SK-N-SH treated with all-trans-retinoic acid at 6 μM for 48 hours (cell line): ENCODE measurements around the gene WDR49.

Experiments
- ATAC-seq: fragments of 200-7000 bp; cut with Tn5 transposase; 3 replicates; pipeline ENCODE4 v1.9.1; 2020; ENCODE audit warnings: mild to moderate bottlenecking, moderate library complexity
- ARNTL ChIP-seq: fragments of 450-650 bp; formaldehyde crosslinking; IDR thresholded peaks from 2 replicates; pipeline ENCODE4 v1.5.0; 2020; ENCODE audit warnings: low read depth, mild to moderate bottlenecking, moderate library complexity, borderline replicate concordance
- BACH2 ChIP-seq: fragments of 250-450 bp; sonication (Bioruptor Pico); IDR thresholded peaks from 2 replicates; pipeline ENCODE4 v1.9.0; 2021; ENCODE audit warnings: mild to moderate bottlenecking, borderline replicate concordance
- CREB5 ChIP-seq: fragments of 250-450 bp; sonication (Bioruptor Pico); IDR thresholded peaks from 2 replicates; pipeline ENCODE4 v1.5.1; 2020; ENCODE audit warnings: low read depth, mild to moderate bottlenecking, moderate library complexity
- CSDC2 ChIP-seq: fragments of 250-450 bp; sonication (Bioruptor Pico); IDR thresholded peaks from 2 replicates; pipeline ENCODE4 v1.5.0; 2020; ENCODE audit warnings: mild to moderate bottlenecking, moderate library complexity
- GLIS3 ChIP-seq: fragments of 250-450 bp; sonication (Bioruptor Pico); IDR thresholded peaks from 2 replicates; pipeline ENCODE4 v1.5.0; 2020; ENCODE audit warnings: mild to moderate bottlenecking, moderate library complexity
- ISL1 ChIP-seq: fragments of 250-450 bp; sonication (Bioruptor Pico); IDR thresholded peaks from 2 replicates; pipeline ENCODE4 v2.1.2; 2022; ENCODE audit warnings: mild to moderate bottlenecking, moderate library complexity
- OSR1 ChIP-seq: fragments of 250-450 bp; sonication (Bioruptor Pico); IDR thresholded peaks from 2 replicates; pipeline ENCODE4 v1.8.0; 2022; ENCODE audit warnings: moderate library complexity, mild to moderate bottlenecking, inconsistent platforms
- PATZ1 ChIP-seq: fragments of 250-450 bp; sonication (Bioruptor Pico); IDR thresholded peaks from 2 replicates; pipeline ENCODE4 v1.8.0; 2020; ENCODE audit warnings: mild to moderate bottlenecking, moderate library complexity, borderline replicate concordance
- POU6F1 ChIP-seq: fragments of 250-450 bp; sonication (Bioruptor Pico); IDR thresholded peaks from 2 replicates; pipeline ENCODE4 v1.8.0; 2021; ENCODE audit warnings: low read depth, mild to moderate bottlenecking, moderate library complexity, borderline replicate concordance
- PPARA ChIP-seq: fragments of 250-450 bp; sonication (Bioruptor Pico); IDR thresholded peaks from 2 replicates; pipeline ENCODE4 v1.5.0; 2020; ENCODE audit warnings: mild to moderate bottlenecking, borderline replicate concordance
- TCF4 ChIP-seq: fragments of 250-450 bp; sonication (Bioruptor Pico); IDR thresholded peaks from 2 replicates; pipeline ENCODE4 v1.8.0; 2021; ENCODE audit warnings: mild to moderate bottlenecking, moderate library complexity, borderline replicate concordance
- TOX ChIP-seq: fragments of 250-450 bp; sonication (Bioruptor Pico); IDR thresholded peaks from 2 replicates; pipeline ENCODE4 v1.8.0; 2021; ENCODE audit warnings: mild to moderate bottlenecking, moderate library complexity, borderline replicate concordance
- ZC3H10 ChIP-seq: fragments of 250-450 bp; sonication (Bioruptor Pico); IDR thresholded peaks from 2 replicates; pipeline ENCODE4 v1.5.1; 2021; ENCODE audit warnings: mild to moderate bottlenecking, moderate library complexity
- ZFP30 ChIP-seq: fragments of 450-650 bp; formaldehyde crosslinking; IDR thresholded peaks from 2 replicates; pipeline ENCODE4 v1.5.0; 2022; ENCODE audit warnings: mild to moderate bottlenecking, moderate library complexity
- ZNF565 ChIP-seq: fragments of 450-650 bp; formaldehyde crosslinking; conservative IDR thresholded peaks from 2 replicates; pipeline ENCODE4 v1.5.0; 2020; ENCODE audit warnings: low read depth, mild to moderate bottlenecking, moderate library complexity
- ZNF70 ChIP-seq: fragments of 450-650 bp; formaldehyde crosslinking; IDR thresholded peaks from 2 replicates; pipeline ENCODE4 v1.5.0; 2020; ENCODE audit warnings: mild to moderate bottlenecking, moderate library complexity
- ZNF8 ChIP-seq: fragments of 450-650 bp; formaldehyde crosslinking; IDR thresholded peaks from 2 replicates; pipeline ENCODE4 v1.5.0; 2020; ENCODE audit warnings: mild to moderate bottlenecking, moderate library complexity
- TF ChIP-seq, protein P1 (sequence below): fragments of 250-450 bp; sonication (Bioruptor Pico); IDR thresholded peaks from 2 replicates; pipeline ENCODE4 v1.5.1; 2021; ENCODE audit warnings: mild to moderate bottlenecking, moderate library complexity

WDR49 gene

GRCh38 chr3:167450195-167450594, 203.5 kb downstream of the WDR49 start (continued):
- TF ChIP-seq ZNF565 (CRISPR knock-in tag) (no peak), BACH2 (CRISPR knock-in tag) (no peak), ISL1 (no peak), CSDC2 (no peak), ZNF8 (CRISPR knock-in tag) (no peak), TOX (CRISPR knock-in tag) (no peak), ZNF70 (no peak)

GRCh38 chr3:167445491-167445890, 208.3 kb downstream of the WDR49 start:
- ATAC-seq = no peak
- TF ChIP-seq, protein P1, sequence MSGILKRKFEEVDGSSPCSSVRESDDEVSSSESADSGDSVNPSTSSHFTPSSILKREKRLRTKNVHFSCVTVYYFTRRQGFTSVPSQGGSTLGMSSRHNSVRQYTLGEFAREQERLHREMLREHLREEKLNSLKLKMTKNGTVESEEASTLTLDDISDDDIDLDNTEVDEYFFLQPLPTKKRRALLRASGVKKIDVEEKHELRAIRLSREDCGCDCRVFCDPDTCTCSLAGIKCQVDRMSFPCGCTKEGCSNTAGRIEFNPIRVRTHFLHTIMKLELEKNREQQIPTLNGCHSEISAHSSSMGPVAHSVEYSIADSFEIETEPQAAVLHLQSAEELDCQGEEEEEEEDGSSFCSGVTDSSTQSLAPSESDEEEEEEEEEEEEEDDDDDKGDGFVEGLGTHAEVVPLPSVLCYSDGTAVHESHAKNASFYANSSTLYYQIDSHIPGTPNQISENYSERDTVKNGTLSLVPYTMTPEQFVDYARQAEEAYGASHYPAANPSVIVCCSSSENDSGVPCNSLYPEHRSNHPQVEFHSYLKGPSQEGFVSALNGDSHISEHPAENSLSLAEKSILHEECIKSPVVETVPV (CRISPR knock-in tag) = no peak
- TF ChIP-seq PPARA (CRISPR knock-in tag) = no peak
- TF ChIP-seq TCF4 (CRISPR knock-in tag) = no peak
- no peak for TF ChIP-seq BACH2 (CRISPR knock-in tag)
- TF ChIP-seq GLIS3 = no peak
- no peak for TF ChIP-seq ZC3H10 (CRISPR knock-in tag)
- TF ChIP-seq ZNF565 (CRISPR knock-in tag) = no peak
- TF ChIP-seq CSDC2 = no peak
- no peak for TF ChIP-seq PATZ1
- TF ChIP-seq POU6F1 = no peak
- no peak for TF ChIP-seq OSR1
- TF ChIP-seq CREB5 = no peak
- no peak for TF ChIP-seq ZFP30 (CRISPR knock-in tag)
- TF ChIP-seq ARNTL (CRISPR knock-in tag) = no peak
- no peak for TF ChIP-seq ZNF70
- no peak for TF ChIP-seq ISL1

- TF ChIP-seq TOX (CRISPR knock-in tag) (no peak), PATZ1 (no peak), ZNF565 (CRISPR knock-in tag) (no peak), ARNTL (CRISPR knock-in tag) (no peak), CREB5 (no peak)
- TF ChIP-seq, protein P1 (CRISPR knock-in tag) = no peak
- TF ChIP-seq, all 23 proteins: peak for 0
- ATAC-seq = no peak
These were observed 212.5 kb downstream of the WDR49 start for GRCh38 chr3:167441256-167441655.
